Measurements from ENCODE around the gene HOXA2.

HOXA2 gene

DNA sequence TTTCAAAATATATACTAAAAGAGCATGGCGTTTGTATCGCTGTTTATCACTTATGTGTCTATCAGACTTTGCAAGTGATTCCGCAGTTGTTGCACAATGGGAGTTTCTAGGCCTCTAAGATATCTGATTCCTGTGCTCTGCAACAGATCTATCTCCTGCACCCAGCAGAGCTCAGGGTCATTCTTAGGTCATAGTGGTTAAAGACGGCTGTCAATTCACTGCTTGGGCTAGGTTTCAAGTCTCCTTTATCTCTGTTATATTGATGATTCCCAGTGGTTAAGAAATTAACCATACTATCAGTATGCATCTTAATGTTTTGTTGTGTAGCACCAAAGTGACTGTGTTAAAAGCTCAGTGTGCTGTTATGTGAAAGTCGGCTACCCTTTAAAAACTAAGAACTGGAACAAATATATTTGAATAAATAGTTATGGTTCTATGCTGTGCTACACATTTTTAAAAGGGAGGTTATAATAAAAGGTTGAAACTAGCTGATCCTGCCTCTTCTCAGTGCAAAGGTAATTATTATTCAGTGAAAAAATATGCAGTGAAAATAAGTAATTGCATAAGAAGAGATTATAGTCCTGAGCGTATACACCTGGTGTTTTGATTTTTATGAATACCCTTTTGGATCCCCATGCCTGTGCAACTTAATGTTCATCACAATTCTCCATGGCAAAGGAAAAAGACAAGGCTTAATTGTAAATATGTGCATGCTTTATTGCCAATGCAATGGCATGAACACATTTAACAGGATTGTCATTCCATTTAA, 30.7 kb downstream of the HOXA2 start:
- no peak for DNase-seq

DNA sequence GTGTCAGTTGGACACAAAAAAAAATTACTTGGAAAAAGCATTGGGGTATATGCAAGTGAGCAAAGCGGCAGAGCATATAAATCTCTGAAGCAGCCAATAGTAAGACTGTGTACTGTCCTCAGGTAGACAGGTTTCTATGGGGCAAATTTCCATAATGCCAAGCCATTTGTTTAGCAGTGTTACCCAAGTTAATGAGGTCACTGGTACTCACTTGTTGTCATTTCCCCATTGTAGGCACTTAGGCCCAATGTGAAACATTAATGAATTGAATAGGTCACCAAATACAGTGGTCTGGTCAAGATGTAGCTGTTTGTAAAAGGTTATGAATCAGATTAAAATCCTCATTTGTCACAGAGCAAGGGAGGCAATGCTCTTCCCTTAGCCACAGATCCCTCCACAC, 34.2 kb downstream of the HOXA2 start:
- DNase-seq: no peak

- no peak for DNase-seq
These were observed 36.3 kb downstream of the HOXA2 start for GRCh38 chr7:27066148-27066547.

GRCh38 chr7:27065709-27066108, 36.8 kb downstream of the HOXA2 start:
- DNase-seq: no peak

DNA sequence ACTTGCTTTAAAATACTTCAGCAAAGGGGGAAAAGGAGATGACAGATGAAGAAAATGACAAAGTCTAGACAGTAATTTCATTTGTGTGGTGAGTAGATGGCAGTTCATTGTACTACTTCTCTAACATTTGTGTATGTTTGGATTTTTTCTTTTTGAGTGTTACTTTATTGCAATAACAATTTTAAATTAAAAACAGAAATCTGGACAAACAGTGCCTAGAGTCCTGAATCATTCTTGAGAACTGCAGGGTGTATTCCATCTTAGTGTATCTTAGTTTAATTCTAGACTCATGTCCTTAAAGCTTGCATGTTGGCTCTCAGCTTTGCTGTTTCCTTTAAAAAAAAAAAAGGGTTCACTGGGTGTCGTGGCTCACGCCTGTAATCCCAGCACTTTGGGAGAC, 37.8 kb downstream of the HOXA2 start:
- no peak for DNase-seq

DNA sequence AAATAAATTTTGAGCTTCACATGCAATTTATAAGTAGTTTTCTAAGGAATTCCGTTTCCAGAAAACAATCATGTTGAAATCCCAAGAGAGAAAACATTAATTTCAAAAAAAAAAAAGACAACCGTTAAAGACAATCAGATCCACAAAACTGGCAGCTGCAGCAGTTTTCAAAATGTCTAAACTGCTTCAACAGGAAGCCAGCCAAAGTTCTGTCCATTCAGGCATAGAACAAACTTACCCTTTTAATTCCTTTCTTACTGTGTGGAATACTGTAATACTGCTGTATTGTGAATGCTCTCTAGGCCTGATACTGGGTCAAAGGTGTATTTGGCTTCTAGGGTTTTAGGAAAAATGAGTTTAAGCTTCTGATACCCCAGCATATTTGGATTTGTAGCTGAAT, 38.3 kb downstream of the HOXA2 start:
- no peak for DNase-seq

- DNase-seq: no peak
These were observed 39.5 kb downstream of the HOXA2 start for GRCh38 chr7:27062946-27063345.

- no peak for DNase-seq
These were observed 49.3 kb downstream of the HOXA2 start for GRCh38 chr7:27053153-27053552.

DNA sequence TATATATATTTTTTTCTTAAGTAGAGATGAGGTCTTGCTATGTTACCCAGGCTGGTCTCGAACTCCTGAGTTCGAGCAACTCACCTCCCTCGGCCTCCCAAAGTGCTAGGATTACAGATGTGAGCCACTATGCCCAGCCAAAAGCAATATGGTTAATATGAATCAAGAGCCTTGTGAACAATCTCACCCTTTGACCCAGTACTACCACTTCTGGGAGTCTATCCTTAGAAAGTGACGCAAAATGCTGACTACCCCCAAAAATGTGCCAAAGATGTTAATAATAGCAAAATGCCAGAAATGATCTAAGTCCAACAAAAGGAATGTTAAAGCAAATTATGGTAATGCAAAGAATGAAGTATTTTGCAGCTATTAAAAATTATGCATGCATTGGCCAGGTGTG, 51.0 kb downstream of the HOXA2 start:
- DNase-seq: no peak
